Activated effector memory CD4-positive, alpha-beta T cell treated with Interleukin-2 at 50 U/mL for 16 hours (primary cell): Measurements from ENCODE around the gene ZNF202.
A peak's percentile ranks its signal among the peaks of the same experiment; 100 is the strongest.
"Not testable (repeated sequence)": the region's sequence is repeated elsewhere in the genome, so short reads cannot be mapped to it uniquely, and the experiment has no call there.

Experiments
- DNase-seq: peaks from one replicate; pipeline ENCODE4 v3.0.0-alpha.2; 2020

ZNF202 gene

DNA sequence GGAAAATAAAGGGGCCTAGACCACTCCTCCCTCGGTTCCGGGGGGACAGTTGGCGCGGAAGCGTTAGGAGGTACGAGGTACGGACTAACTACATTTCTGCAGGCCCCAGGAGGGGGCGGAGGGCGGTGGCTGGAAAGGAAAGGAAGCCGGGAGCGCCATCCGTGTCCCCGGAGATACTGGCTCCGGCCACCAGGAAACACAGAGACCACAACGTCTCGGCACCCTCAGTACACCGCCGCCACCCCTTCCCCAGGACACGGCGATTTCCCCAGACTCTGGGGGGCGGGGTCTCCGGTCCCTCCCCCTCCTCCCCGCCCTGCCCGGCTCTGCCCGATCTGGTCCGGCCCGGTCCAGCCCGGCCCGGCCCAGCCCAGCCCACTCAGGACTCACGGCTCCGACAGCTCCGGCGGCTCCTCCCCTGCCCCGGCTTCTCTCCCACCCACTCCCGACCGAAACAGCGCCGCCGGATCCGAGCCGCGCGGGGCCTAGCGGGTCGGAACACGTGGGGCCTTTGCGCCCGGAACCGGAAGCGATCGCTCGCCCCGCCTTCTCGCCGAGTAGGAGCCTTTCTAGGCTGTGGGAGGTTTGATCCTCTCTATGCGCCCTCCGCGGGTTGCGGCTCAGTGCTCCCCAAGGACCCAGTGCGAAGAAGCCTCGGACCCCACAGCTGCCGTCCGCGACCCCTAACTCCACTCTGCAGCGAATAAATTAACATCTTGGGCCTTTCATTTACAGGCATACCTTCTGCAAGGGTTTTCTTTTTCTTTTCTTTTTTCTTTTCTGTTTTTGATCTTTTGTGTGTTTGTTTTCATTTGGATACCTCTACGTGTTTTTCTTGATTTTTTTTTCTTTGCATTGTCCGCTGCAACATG is at the start of gene ZNF202:
Gene ZNF202, minus strand, starts transcription at position 502 of the 872 bp plus-strand sequence. CDS start 10,772 bp downstream, outside the sequence.
- peak; percentile 85 for DNase-seq

DNA sequence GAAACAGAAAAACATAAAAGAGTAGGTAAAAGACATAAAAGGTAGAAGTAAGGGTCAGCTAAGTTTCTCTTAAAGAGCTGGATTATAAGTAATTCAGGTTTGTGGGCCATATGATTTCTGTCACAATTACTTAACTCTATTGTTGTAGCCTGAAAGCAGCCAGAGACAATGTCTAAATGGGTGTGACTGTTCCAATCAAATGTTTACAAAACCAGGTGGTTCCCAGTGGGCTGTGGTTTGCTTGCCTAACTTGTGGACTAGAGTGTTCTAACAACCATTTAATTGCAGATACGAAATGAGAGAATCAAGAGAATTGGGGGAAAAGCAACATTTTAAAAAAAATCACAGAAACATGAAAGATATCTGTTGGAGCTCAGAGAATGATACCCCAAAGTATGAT is 42.1 kb upstream of the ZNF202 start:
- DNase-seq: no peak

DNA sequence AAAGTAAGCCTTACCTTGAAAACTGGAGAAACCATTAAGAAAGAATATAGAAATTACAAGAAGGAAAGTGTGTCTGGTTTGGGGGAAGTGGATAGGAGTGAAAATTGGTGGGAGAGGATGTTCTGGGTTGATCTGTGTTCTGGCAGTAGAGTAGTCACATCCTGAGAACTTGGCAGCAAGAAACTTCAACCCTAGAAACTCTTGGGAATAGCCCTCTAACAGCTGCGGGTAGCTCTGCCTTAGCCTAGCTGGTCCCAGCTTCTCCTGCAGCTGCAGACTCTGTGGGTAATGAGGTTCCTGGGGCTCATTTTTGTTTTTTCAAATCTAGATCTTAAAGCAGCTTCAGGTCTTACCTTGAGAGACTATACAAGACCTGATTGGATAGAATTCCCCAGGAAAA is 37.1 kb upstream of the ZNF202 start:
- DNase-seq: no peak

DNA sequence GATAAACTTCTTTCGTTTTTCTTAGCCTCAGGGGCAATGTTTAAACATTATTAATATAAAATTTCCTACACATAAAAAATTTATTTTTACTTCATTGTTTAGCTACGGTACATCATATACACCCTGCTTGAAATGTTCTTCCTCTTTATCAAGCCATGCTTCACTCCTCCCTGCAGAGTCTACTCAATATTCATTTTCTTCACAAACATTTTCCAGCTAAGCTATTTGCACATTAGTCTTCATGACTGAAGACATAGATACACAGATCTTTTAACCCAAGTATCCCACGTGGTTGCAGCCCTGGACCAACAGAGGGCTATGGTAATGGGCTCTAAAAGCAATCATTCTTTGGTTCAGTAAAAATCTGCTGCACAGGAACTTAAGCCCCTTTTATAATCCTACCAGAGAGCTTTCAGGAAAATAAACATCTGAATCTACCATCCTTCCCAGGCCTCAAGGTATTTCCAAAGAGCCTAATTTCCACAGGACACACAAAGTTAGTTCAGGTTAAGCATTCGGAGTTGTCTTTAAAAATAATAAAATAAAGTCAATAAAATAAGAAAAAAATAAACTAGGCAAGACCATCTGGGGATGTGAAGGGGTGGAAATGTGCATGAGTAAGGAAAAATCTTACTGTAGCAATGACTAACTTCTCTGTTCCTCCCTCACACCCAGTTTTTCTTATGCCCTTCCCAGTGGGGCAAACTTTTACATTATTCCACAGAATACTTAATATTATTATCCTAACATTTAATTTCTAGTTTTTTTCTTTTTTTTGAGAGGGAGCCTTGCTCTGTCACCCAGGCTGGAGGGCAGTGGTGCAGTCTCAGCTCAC is 34.5 kb upstream of the ZNF202 start:
- no peak for DNase-seq

DNA sequence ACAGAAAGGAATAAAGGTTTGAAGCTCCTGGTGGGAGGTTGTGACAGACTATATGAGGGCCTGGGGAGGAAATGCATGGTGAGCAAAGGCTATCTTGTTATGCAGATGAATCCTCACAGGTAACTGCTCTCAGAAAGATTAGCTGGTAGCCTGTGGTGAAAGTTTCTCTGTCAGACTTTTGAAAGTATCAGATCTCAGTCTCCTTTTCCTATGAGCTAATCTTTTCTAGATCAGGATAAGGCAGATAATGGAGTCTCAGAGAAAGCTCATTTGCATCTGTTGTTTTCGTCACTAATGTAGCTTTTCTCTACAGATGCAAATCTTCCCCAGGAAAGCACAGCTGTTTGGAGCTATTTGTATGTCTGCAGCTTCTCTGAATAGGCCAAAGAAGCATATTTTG is 33.8 kb upstream of the ZNF202 start:
- no peak for DNase-seq

DNA sequence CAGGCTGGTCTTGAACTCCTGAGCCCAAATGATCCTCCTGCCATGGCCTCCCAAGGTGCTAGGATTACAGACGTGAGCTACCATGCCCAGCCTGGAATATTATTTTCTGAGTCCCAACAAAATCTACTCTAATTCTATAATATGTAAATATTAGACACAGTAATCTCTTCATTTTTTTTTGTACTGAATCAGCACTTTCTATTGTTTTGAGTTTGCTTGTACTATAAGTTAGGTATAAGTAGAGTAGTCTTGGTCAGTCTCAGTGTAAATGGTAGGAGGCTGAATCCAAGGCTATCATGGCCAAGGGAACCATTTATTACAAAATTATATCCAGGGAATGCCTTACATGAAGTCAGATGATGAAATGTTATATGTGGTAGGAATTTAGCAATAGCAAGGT is 32.5 kb upstream of the ZNF202 start:
- no peak for DNase-seq

DNA sequence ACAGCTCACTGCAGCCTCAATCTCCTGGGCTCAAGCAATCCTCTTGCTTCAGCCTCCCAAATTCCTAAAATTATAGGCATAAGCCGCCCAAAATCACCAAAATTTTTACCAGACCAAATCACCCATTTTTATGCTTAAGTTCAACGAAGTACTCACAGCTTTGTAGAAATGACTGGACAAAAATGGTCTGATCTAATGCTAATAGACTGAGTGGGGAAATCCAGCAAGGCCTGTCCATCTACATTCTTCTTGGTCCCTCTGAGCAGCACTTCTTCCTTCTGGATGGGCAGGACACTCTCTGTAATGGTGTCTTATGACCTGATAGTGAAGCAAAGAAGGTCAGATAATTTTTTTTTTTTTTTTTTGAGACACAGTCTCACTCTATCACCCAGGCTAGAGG is 31.6 kb upstream of the ZNF202 start:
- no peak for DNase-seq

DNA sequence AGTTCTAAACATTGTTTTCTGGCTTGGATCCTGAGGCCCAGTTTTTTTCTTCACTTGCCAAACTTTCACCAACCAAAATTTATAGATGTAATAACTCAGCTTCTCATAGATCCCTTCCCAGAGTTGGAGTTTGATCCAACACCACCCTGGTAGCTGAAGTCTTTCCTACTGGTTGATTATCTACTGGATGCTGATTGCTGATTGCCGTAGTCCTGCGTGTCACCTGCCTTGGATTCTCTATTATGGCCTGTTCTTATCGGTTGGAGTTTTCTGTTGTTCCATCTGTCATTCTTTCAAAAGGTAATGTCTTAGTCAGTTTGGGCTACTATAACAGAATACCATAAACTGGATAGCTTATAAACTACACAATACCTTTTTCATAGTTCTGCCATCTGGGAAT is 30.2 kb upstream of the ZNF202 start:
- DNase-seq: no peak

DNA sequence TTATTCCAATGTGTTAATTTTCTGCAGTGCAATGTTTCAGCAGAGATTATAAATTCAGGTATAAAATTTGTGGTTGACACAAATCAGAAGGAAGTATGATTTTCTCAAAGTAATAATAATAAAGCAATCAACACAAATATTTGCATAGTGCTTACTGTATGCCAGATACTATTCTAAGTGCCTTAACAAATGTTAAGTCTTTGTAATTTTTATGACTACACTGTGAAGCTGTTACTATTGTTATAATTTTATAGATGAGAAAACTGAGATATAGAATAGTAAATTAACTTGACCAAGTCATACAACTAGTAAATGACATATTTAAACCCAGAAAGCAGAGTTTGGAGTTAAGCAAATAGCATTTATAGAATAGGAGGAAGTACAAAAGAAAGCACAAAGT is 29.3 kb upstream of the ZNF202 start:
- DNase-seq: no peak

DNA sequence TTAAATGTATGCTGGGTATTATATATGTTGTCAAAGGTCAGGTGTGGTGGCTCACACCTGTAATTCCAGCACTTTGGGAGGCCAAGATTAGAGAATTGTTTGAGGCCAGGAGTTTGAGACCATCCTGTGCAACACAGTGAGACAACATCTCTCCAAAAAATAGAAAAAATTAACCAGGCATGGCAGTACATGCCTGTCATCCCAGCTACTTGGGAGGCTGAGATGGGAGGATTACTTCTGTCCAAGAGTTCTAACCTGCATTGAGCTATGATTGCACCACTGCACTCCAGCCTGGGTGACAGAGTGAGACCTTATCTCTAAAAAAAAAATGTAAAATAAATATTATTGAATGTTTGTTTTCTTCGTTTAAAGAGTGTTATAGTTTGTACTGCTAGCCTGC is 24.1 kb upstream of the ZNF202 start:
- no peak for DNase-seq

DNA sequence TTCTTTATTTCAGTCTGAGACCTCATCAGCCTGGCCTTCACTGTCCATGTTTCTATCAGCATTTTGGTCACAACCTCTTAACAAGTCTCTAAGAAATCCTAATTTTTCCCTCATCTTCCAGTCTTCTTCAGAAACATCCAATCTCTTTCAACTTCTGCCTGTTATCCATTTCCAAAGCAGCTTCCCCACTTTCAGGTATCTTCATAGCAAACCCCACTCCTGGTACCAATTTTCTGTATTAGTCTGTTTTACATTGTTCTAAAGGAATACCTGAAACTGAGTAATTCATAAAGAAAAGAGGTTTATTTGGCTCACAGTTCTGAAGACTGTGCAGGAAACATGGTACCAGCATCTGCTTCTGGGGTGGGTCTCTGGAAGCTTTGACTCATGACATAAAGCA is 21.0 kb upstream of the ZNF202 start:
- no peak for DNase-seq

DNA sequence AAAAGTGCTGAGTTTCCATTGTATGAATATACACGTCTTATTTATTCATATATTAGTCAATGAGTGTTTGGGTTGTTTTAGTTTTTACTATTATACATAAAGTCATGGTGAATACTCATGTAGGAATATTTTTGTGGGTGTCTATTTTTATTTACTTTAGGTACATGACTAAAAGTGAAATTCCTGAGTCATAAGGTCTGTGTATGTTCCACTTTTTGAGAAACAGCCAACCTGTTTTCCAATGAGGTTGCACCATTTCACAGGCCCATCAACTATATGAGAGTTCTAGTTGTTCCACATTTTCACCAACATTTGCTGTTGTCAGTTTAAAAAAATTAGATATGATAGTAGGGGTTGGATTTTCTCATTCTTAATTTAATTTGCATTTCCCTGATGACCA is 19.4 kb upstream of the ZNF202 start:
- DNase-seq: no peak

DNA sequence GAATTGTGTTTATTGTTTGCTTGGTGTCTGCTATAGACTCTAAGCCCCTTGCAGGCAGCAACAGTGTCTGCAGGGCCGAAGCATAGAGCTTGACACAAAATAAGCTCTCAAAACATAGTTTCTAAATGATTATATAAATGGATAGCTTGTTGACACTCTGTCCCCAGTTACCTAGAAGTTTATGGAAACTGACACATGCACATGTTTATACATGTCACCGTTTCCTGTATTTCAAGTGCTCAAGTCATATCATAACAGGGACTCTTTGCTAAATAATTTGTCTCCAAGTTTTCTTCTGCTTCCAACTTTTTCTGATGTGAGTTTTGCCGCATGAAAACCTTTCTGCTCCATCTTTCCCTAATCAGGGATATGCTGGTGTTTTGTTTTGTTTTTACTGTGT is 16.5 kb upstream of the ZNF202 start:
- no peak for DNase-seq

DNA sequence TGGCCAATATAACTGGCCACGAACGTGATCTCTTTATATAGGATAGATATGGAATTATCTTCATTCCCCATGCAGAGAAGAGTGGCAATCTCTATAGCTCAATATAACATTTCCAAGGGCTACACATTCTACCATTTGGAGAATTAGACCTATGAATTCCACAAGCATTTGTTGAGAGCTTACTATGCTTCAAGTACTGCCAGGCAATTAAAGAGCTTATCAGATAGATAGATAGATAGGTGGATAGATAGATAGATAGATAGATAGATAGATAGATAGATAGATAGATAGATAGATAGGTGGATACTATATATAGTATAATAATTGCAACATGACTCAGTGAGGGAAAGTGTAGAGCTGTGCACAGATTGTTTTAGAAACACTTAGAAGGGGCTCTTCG is 14.4 kb upstream of the ZNF202 start:
- DNase-seq: no peak

DNA sequence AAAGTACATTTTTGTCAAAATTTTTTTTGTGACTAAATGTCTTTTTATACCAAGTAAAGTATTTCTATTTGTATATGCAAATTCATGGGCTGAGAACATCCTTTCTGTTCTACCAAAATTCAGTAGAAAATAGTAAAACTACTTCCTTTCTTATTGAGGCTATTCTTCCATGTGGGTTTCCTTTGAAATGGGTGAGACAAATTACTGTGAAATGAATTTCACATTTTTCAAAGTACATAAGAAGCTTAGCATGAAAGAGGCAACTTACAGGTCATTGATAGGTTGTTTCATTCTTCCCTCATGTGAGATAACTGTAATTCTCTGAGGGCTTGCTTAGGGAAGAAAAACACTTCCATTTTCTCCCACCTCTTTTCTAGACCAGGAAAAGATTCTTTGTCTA is 13.9 kb upstream of the ZNF202 start:
- DNase-seq: no peak

DNA sequence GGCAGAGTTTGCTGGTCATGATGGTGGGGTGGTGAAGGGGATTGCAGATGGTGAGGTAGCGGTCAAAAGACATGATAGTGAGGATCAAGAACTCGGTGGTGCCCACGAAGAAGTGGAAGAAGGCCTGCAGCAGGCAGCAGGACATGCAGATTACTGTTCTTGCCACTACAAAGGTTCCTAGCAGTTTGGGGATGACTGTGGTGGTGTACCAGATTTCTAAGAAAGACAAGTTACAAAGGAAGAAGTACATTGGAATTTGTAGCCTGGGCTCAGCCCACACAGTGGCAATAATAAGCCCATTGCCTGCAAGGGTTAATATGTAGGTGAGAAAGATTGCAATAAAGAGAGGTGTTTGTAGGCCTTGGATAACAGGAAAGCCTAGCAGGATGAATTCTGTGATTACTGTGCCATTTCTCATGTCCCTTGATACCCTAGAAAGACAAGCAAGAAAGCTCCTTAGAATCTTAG is 12.7 kb upstream of the ZNF202 start, which contains the start of gene OR6X1:
Gene OR6X1, minus strand, starts transcription at position 418 of the 468 bp plus-strand sequence. Its CDS starts 0 bp downstream, at position 418.
- no peak for DNase-seq

DNA sequence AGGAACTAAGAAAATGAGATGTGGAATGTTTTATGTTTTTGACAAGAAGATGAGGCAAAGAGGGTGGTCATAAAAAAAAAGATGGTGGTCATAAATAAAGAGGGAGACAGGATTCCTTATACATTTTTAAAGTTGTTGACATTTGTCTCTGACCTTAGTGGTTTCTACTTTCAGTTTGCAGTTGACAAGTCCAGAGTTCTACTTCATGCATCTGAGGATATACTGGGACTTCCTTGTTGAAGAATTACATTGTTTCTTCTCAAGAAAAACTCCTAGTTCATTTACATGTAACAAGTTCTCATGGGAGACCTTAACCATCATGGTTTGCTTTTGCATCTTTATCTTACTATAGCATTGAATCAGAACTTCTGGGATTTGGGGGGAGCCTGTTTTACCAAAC is 11.7 kb upstream of the ZNF202 start:
- no peak for DNase-seq

DNA sequence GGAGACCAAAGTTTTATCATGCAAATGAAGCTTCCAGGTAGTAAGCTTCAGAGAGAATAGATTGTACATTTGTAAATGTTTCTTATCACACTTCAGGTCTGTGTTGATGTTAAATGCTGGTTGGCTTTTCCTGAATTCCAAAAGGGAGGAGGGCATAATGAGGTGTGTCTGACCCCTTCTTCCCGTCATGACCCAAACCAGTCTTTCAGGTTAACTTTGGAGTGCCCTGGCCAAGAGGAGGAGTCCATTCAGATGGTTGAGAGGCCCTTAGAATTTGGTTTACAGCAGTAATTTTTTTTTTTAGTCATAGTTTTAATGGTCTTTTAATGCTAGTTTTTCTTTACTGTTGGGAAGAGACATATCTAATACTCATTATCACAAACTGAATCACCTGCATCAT is 10.3 kb upstream of the ZNF202 start:
- DNase-seq: no peak

DNA sequence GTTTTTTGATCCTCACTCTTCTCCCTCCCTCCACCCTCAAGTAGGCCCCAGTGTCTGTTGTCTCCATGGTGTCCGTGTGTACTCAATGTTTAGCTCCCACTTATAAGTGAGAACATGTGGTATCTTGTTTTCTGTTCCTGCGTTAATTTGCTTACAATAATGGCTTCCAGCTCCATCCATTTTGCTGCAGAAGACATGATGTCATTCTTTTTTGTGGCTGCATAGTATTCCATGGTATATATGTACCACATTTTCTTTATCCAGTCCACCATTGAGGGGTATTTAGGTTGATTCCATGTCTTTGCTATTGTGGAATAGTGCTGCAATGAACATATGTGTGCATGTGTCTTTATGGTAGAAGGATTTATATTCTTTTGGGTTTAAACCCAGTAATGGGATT is 6.9 kb upstream of the ZNF202 start:
- DNase-seq: not testable (repeated sequence)

DNA sequence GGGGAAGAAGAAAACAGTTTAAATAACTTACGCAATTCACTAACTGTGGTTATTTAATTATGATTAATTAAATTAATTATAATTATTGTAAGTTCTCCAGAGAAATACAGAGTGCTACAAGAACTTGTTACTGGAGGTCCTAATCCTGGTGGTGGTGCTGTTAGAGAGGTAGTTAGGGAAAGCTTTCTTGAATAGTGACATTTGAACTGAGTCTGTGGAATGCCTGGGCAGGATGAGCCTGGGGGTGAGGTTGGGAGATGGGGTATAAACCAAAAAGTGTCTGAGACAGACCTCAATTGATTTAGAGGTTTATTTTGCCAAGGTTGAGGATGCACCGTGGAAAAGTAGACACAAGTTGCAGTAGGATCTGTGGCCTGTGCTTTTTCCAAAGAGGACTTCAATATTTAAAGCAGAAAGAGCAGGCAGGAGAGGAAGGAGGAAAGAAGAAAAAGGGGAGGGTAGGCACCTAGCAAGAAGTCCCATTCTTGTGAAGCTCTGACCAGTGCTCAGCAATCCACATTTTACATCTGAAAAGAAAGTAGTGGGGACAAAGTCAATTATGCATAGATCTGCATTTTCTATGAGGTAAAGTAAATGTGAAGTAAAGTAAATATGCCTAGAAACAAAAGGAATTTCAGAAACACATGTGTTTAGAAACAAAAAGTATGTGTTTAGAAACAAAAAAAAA is 4.4 kb upstream of the ZNF202 start:
- no peak for DNase-seq

DNA sequence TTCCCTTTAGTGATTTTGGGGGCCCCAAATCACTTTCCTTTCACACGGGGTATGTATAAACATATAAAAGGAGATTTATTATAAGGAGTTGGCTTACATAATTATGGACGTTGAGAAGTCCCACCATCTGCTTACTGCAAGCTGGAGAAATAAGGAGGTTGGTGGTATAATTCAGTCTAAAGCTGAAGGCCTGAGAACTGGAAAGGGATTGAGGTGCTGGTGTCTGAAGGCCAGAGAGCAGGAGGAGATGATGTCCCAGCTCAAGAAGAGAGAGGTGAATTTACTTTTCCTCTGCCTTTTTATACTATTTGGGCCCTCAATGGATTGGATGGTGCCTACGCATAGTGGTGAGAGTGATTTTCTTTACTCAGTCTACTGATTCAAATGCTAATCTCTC is 1.3 kb upstream of the ZNF202 start:
- DNase-seq: no peak

DNA sequence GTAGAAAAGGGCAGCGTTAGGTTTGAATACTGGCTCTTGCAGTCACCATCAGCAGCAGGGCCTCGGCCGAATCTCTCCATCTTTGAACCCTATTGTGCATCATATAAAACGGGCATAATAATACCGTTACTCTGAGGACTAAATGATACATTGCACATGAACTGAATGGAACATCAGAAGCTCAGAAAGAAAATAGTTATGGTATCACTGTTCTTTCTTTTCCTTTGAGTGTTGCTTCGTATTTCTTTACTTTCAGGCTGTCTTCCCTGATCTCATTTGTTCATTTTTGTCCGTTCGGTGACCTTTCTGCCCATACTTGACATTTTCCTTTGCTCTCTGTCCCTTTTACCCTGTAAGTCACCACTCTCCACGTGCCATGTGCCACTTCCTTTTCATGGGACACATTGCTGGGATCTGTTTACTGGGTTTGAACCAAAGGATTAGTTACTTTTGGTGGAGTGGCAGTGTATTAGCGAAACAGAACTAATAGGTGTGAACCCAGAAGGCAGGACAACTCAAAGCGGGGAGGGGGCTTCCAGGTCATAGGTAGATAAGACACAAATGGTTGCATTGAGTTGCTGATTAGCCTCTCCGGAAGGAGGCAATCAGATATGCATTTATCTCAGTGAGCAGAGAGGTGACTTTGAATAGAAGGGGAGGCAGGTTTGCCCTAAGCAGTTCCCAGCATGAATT is 717 bp upstream of the ZNF202 start:
- no peak for DNase-seq

DNA sequence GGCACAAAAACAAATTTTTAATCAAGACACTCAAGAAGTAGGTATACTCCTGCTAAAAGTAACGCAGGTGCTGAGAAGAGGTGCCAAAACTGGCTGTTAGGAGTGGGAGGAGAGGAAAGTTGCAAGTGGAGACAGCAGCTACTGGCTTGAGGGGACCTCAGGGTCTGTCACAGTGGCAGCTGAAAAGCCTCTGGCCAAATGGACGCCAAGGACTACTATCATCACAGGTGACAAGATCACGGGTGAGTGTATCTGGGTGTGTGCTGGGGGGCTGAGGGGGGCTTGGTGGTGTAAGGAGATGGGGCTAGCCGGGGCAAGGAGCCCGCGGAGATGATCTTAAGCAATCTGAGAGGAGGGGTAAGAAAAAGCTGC is 687 bp downstream of the ZNF202 start:
- DNase-seq: no peak
